HepG2 (cell line): ENCODE data around the gene ECHS1. TPM values are rescaled to one million over a fixed set of nuclear protein-coding genes. Genes with fewer than 3 reads are reported as not detected.

Source experiments
- KLF12 ChIP-seq: sonication (generic); formaldehyde crosslinking; IDR thresholded peaks from 2 replicates; pipeline ENCODE4 v1.4.0; 2020; ENCODE audit warnings: missing genetic modification reagents, borderline replicate concordance
- MNT ChIP-seq: fragments of 450-650 bp; IDR thresholded peaks from 2 replicates; pipeline ENCODE4 v1.6.1; 2016
- NR2F1 ChIP-seq, 2 experiments: fragments of 450-650 bp in 1 of 2; formaldehyde crosslinking in 1 of 2; IDR thresholded peaks; 2 replicates each; pipeline versions ENCODE4 v1.5.0 to v1.6.1; 2016 to 2020; ENCODE audit warnings: mild to moderate bottlenecking in 1 of 2, missing compliant biosample characterization in 1 of 2, missing genetic modification reagents in 1 of 2, moderate library complexity in 1 of 2
- PPARG ChIP-seq: conservative IDR thresholded peaks from 2 replicates; pipeline ENCODE4 v1.6.1; 2016; ENCODE audit warnings: missing biosample characterization, missing genetic modification reagents
- RAD21 ChIP-seq: fragments of 450-650 bp; formaldehyde crosslinking; IDR thresholded peaks from 2 replicates; pipeline ENCODE4 v1.5.0; 2020; ENCODE audit warnings: mild to moderate bottlenecking
- RXRB ChIP-seq: IDR thresholded peaks from 2 replicates; pipeline ENCODE4 v1.6.1; 2016; ENCODE audit warnings: borderline replicate concordance, missing genetic modification reagents, missing compliant biosample characterization
- SALL2 ChIP-seq: sonication (generic); formaldehyde crosslinking; IDR thresholded peaks from 2 replicates; pipeline ENCODE4 v1.8.1; 2023; ENCODE audit warnings: mild to moderate bottlenecking, missing genetic modification reagents, inconsistent platforms
- SYNCRIP ChIP-seq: fragments of 200-400 bp; formaldehyde crosslinking; IDR thresholded peaks from 2 replicates; pipeline ENCODE4 v1.6.1; 2018; ENCODE audit warnings: mild to moderate bottlenecking, low read depth, low read length; ENCODE audit not compliant: insufficient read depth
- ZNF350 ChIP-seq: sonication (generic); formaldehyde crosslinking; IDR thresholded peaks from 2 replicates; pipeline ENCODE4 v1.4.0; 2020; ENCODE audit warnings: mild to moderate bottlenecking, low read depth, missing genetic modification reagents, borderline replicate concordance
- ZNF362 ChIP-seq: sonication (generic); formaldehyde crosslinking; IDR thresholded peaks from 2 replicates; pipeline ENCODE4 v1.4.0; 2020; ENCODE audit warnings: missing genetic modification reagents, mild to moderate bottlenecking, borderline replicate concordance
- ZNF407 ChIP-seq: sonication (generic); formaldehyde crosslinking; IDR thresholded peaks from one replicate; pipeline ENCODE4 v1.5.1; 2020; ENCODE audit warnings: mild to moderate bottlenecking, missing genetic modification reagents; ENCODE audit errors: not compliant biosample characterization
- ZNF570 ChIP-seq: sonication (generic); formaldehyde crosslinking; IDR thresholded peaks from 2 replicates; pipeline ENCODE4 v1.4.0; 2020; ENCODE audit warnings: mild to moderate bottlenecking, missing genetic modification reagents, borderline replicate concordance
- ZNF580 ChIP-seq: IDR thresholded peaks from 2 replicates; pipeline ENCODE4 v1.6.1; 2016; ENCODE audit warnings: low read depth, borderline replicate concordance
- ZNF724P ChIP-seq: sonication (generic); formaldehyde crosslinking; IDR thresholded peaks from 2 replicates; pipeline ENCODE4 v1.8.0; 2022; ENCODE audit warnings: missing genetic modification reagents, borderline replicate concordance
- polyA plus RNA-seq, 8 experiments: library from polyadenylated mRNA; depleted of rRNA in 3 of 8; stranded (reverse) in 7 of 8; unstranded in 1 of 8; fragments of >200 nt; fragmentation: Illumina TruSeq in 4 of 8; extraction: Trizol in 4 of 8; gene quantifications; 2 replicates each; pipeline versions ENCODE4 v1.2.1 to v1.2.3, GENCODE V29; 2011 to 2016; ENCODE audit warnings: low read depth in 4 of 8, missing spikeins in 1 of 8, mixed read lengths in 1 of 8; ENCODE audit not compliant: insufficient read depth in 1 of 8
- total RNA-seq, 5 experiments: library from RNA; depleted of rRNA; stranded (reverse); fragments of >200 nt; fragmentation: Illumina TruSeq; extraction: Trizol; gene quantifications; 2 replicates each; pipeline ENCODE4 v1.2.3, GENCODE V29; 2016; ENCODE audit warnings: low read depth in 1 of 5

The ECHS1 gene
- total and polyA plus RNA-seq, 2 of the 13 experiments (the other 11 are each of a cell fraction or from before 2014, with no cell fraction given), result 32.7 to 195 TPM

GRCh38 chr10:133357285-133358161 is 15.6 kb downstream of the ECHS1 start, which contains the start of gene FUOM (continued):
- TF ChIP-seq KLF12 (CRISPR knock-in tag) (0 out of 2 replicates have a peak, but pooled peaks have one; percentile 48), RAD21 (CRISPR knock-in tag) (peak; percentile 9), ZNF570 (no peak), ZNF362 (no peak), ZNF580 (CRISPR knock-in tag) (no peak), RXRB (CRISPR knock-in tag) (0 out of 2 replicates have a peak, but pooled peaks have one; percentile 10), NR2F1 (CRISPR knock-in tag; IDR thresholded peaks at IDR 0.05) (peak in 1 of 2 experiments; percentile 57; a peak in 3 of 4 replicates), ZNF724P (no peak), PPARG (CRISPR knock-in tag) (peak; percentile 20; the same call in 1 of the 2 replicates), ZNF407 (CRISPR knock-in tag) (peak; percentile 20), MNT (no peak), ZNF350 (0 out of 2 replicates have a peak, but pooled peaks have one; percentile 53), SYNCRIP (no peak), SALL2 (CRISPR knock-in tag) (no peak)
